H1 (cell line): ENCODE measurements around the gene TRIM46. TPM values are rescaled to one million over a fixed set of nuclear protein-coding genes. Genes with fewer than 3 reads are reported as not detected.

Experiments used
- CTCF ChIA-PET: fragments of 300-600 bp; sonication (Branson Sonifier 250); formaldehyde crosslinking; loops from one replicate; lab custom pipeline; 2021; ENCODE audit not compliant: partially characterized antibody; lab: Charles Lee
- POLR2A ChIA-PET: fragments of 300-600 bp; sonication (Branson Sonifier 250); formaldehyde crosslinking; loops from one replicate; lab custom pipeline; 2021; ENCODE audit warnings: inconsistent platforms; ENCODE audit not compliant: partially characterized antibody; lab: Charles Lee
- DNase-seq, 2 experiments: peaks; one replicate each; pipeline versions ENCODE4 v3.0.0 to v3.0.0-alpha.2; 2010 to 2022; ENCODE audit warnings: low spot score in 2 of 2, low read depth in 1 of 2, mixed read lengths in 1 of 2
- FAIRE-seq: peaks from 2 replicates; lab custom pipeline; 2011; peaks lifted over from hg19 to GRCh38; lab: Jason Lieb, UNC
- H2AFZ ChIP-seq: 2 replicates; pipeline ENCODE4 v1.8.1; 2012; ENCODE audit warnings: low read length, inconsistent platforms
- H2AK5ac ChIP-seq: 2 replicates; pipeline ENCODE4 v1.6.1; 2013; ENCODE audit warnings: low read depth, low read length
- H2BK120ac ChIP-seq: replicated peaks from 2 replicates; pipeline ENCODE3; 2013; ENCODE audit warnings: low read depth, low read length, inconsistent platforms
- H2BK12ac ChIP-seq: 2 replicates; pipeline ENCODE4 v1.6.1; 2013; ENCODE audit warnings: low read depth, low read length
- H2BK15ac ChIP-seq: 2 replicates; pipeline ENCODE4 v1.6.1; 2013; ENCODE audit warnings: low read length
- H2BK20ac ChIP-seq: 2 replicates; pipeline ENCODE4 v1.6.1; 2013; ENCODE audit warnings: low read length
- H2BK5ac ChIP-seq: 2 replicates; pipeline ENCODE4 v1.6.1; 2013; ENCODE audit warnings: low read depth, low read length
- H3K14ac ChIP-seq: 2 replicates; pipeline ENCODE4 v1.6.1; 2013; ENCODE audit warnings: inconsistent platforms; ENCODE audit not compliant: insufficient read length
- H3K18ac ChIP-seq: 2 replicates; pipeline ENCODE4 v1.6.1; 2013; ENCODE audit warnings: low read length; ENCODE audit errors: extremely low read depth
- H3K23ac ChIP-seq: 2 replicates; pipeline ENCODE4 v1.6.1; 2013; ENCODE audit warnings: inconsistent platforms; ENCODE audit not compliant: insufficient read length
- H3K23me2 ChIP-seq: 2 replicates; pipeline ENCODE4 v1.6.1; 2013; ENCODE audit warnings: low read depth, low read length
- H3K27ac ChIP-seq: 2 replicates; pipeline ENCODE4 v1.6.1; 2011; ENCODE audit warnings: low read depth, low read length, inconsistent platforms
- H3K27me3 ChIP-seq, 4 experiments: replicated peaks in 1 of 4; 1 replicate in 1 of 4; 2 replicates in 3 of 4; pipeline versions ENCODE4 v1.6.1 to v1.8.1; 2011 to 2013; ENCODE audit warnings: low read length in 3 of 4, mild to moderate bottlenecking in 3 of 4, inconsistent platforms in 2 of 4, mixed read lengths in 2 of 4, moderate library complexity in 1 of 4; ENCODE audit not compliant: control insufficient read depth in 3 of 4, insufficient read depth in 3 of 4; ENCODE audit errors: extremely low read depth in 1 of 4
- H3K36me3 ChIP-seq, 4 experiments: 2 replicates each; pipeline versions ENCODE4 v1.6.1 to v1.8.1; 2011 to 2013; ENCODE audit warnings: mild to moderate bottlenecking in 4 of 4, low read length in 3 of 4, moderate library complexity in 2 of 4, control low read depth in 1 of 4, inconsistent platforms in 1 of 4; ENCODE audit not compliant: insufficient read depth in 4 of 4, control insufficient read depth in 2 of 4
- H3K4ac ChIP-seq: replicated peaks from 2 replicates; pipeline ENCODE3; 2013; ENCODE audit warnings: low read length, low read depth, mixed read lengths, inconsistent platforms; ENCODE audit not compliant: insufficient read length
- H3K4me1 ChIP-seq, 4 experiments: replicated peaks in 1 of 4; 1 replicate in 1 of 4; 2 replicates in 3 of 4; pipeline versions ENCODE4 v1.6.1 to v1.8.1; 2011 to 2013; ENCODE audit warnings: low read length in 3 of 4, inconsistent platforms in 2 of 4, mixed read lengths in 1 of 4; ENCODE audit not compliant: insufficient read depth in 4 of 4, control insufficient read depth in 3 of 4
- H3K4me2 ChIP-seq, 2 experiments: 2 replicates each; pipeline versions ENCODE4 v1.6.1 to v1.8.1; 2011 to 2013; ENCODE audit warnings: low read depth in 2 of 2, low read length in 2 of 2, control low read depth in 1 of 2, inconsistent platforms in 1 of 2, mild to moderate bottlenecking in 1 of 2; ENCODE audit not compliant: insufficient read depth in 1 of 2
- H3K4me3 ChIP-seq, 4 experiments: fragments of 200-600, 300-600 bp in 1 of 4; sonication (generic), shearing (Covaris generic), sonication (Bioruptor Twin) in 1 of 4; 2 replicates each; pipeline versions ENCODE4 v1.5.1 to v1.8.1; 2011 to 2016; ENCODE audit warnings: low read length in 4 of 4, low read depth in 3 of 4, control low read depth in 2 of 4, inconsistent platforms in 2 of 4, mild to moderate bottlenecking in 2 of 4, mixed read lengths in 1 of 4, moderate library complexity in 1 of 4; ENCODE audit not compliant: insufficient read depth in 2 of 4; ENCODE audit errors: extremely low read depth in 1 of 4
- H3K56ac ChIP-seq: replicated peaks from 2 replicates; pipeline ENCODE3; 2013; ENCODE audit warnings: low read depth, mild to moderate bottlenecking, mixed read lengths, low read length, inconsistent platforms; ENCODE audit not compliant: insufficient read length
- H3K79me1 ChIP-seq: 2 replicates; pipeline ENCODE4 v1.6.1; 2013; ENCODE audit warnings: low read depth, low read length, control low read depth
- H3K79me2 ChIP-seq, 2 experiments: 2 replicates each; pipeline versions ENCODE4 v1.6.1 to v1.8.1; 2012 to 2013; ENCODE audit warnings: low read length in 2 of 2, mild to moderate bottlenecking in 2 of 2, inconsistent platforms in 1 of 2; ENCODE audit not compliant: insufficient read depth in 2 of 2, control insufficient read depth in 1 of 2
- H3K9ac ChIP-seq, 4 experiments: replicated peaks in 1 of 4; 1 replicate in 1 of 4; 2 replicates in 3 of 4; pipeline versions ENCODE4 v1.6.1 to v1.8.1; 2011 to 2013; ENCODE audit warnings: low read depth in 3 of 4, low read length in 3 of 4, control low read depth in 2 of 4, mild to moderate bottlenecking in 2 of 4, moderate library complexity in 2 of 4, inconsistent platforms in 1 of 4; ENCODE audit errors: extremely low read depth in 1 of 4
- H3K9me3 ChIP-seq, 2 experiments: 2 replicates each; pipeline versions ENCODE4 v1.6.1 to v1.8.1; 2012 to 2013; ENCODE audit warnings: mild to moderate bottlenecking in 2 of 2, moderate library complexity in 2 of 2, control low read depth in 1 of 2, inconsistent platforms in 1 of 2, low read depth in 1 of 2, low read length in 1 of 2, mixed read lengths in 1 of 2; ENCODE audit not compliant: insufficient read depth in 2 of 2
- H4K20me1 ChIP-seq, 2 experiments: replicated peaks in 1 of 2; 2 replicates each; pipeline versions ENCODE3 to v1.8.1; 2011 to 2013; ENCODE audit warnings: inconsistent platforms in 2 of 2, low read length in 2 of 2, mild to moderate bottlenecking in 1 of 2; ENCODE audit not compliant: insufficient read depth in 2 of 2, control insufficient read depth in 1 of 2
- H4K5ac ChIP-seq: 2 replicates; pipeline ENCODE4 v1.6.1; 2013; ENCODE audit warnings: low read length, low read depth, mixed read lengths, inconsistent platforms; ENCODE audit not compliant: insufficient read length
- H4K8ac ChIP-seq: 2 replicates; pipeline ENCODE4 v1.8.0; 2013; ENCODE audit warnings: mild to moderate bottlenecking, moderate library complexity, low read length, inconsistent platforms; ENCODE audit not compliant: insufficient read depth; ENCODE audit errors: extremely low read depth
- H4K91ac ChIP-seq: replicated peaks from 2 replicates; pipeline ENCODE3; 2013; ENCODE audit warnings: low read length, mixed read lengths, inconsistent platforms; ENCODE audit not compliant: insufficient read length
- KDM1A ChIP-seq: fragments of 200-600, 300-600 bp; sonication (generic); IDR thresholded peaks from 2 replicates; pipeline ENCODE4 v1.7.1; 2016; ENCODE audit warnings: mild to moderate bottlenecking, low read length, borderline replicate concordance
- POU5F1 ChIP-seq: IDR thresholded peaks from 2 replicates; pipeline ENCODE4 v1.6.1; 2011; ENCODE audit warnings: low read depth, mild to moderate bottlenecking, low read length, moderate library complexity
- RAD21 ChIP-seq, 2 experiments: IDR thresholded peaks in 1 of 2; conservative IDR thresholded peaks in 1 of 2; 2 replicates each; pipeline ENCODE4 v1.6.1; 2011; ENCODE audit warnings: low read depth in 2 of 2, low read length in 2 of 2, improper control_type of control experiment in 1 of 2, inconsistent platforms in 1 of 2, mild to moderate bottlenecking in 1 of 2, moderate library complexity in 1 of 2
- RNF2 ChIP-seq: fragments of 200-900, 300-1000 bp; sonication (generic); IDR thresholded peaks from 2 replicates; pipeline ENCODE4 v1.7.1; 2016; ENCODE audit warnings: borderline replicate concordance, low read depth, mild to moderate bottlenecking, antibody characterized with exemption, low read length; ENCODE audit not compliant: poor library complexity, severe bottlenecking; ENCODE audit errors: missing control alignments
- SIN3A ChIP-seq, 2 experiments: IDR thresholded peaks in 1 of 2; conservative IDR thresholded peaks in 1 of 2; 2 replicates each; pipeline ENCODE4 v1.6.1; 2011 to 2012; ENCODE audit warnings: low read length in 2 of 2, improper control_type of control experiment in 1 of 2, low read depth in 1 of 2, mild to moderate bottlenecking in 1 of 2
- SUZ12 ChIP-seq: fragments of 200-600 bp; sonication (generic); IDR thresholded peaks from 2 replicates; pipeline ENCODE4 v1.6.1; 2012; ENCODE audit warnings: mild to moderate bottlenecking, inconsistent platforms, low read length, moderate library complexity, mixed read lengths
- TEAD4 ChIP-seq: IDR thresholded peaks from 2 replicates; pipeline ENCODE4 v1.6.1; 2012; ENCODE audit warnings: low read depth, low read length, inconsistent platforms, mixed read lengths
- YY1 ChIP-seq: IDR thresholded peaks from 2 replicates; pipeline ENCODE4 v1.6.1; 2011; ENCODE audit warnings: low read depth, mild to moderate bottlenecking, low read length
- WGBS, 2 experiments: shearing (Covaris generic) in 1 of 2; methylation state at CpG; one replicate each; pipeline versions ENCODE4 v1.1.6 to v1.1.7; 2013 to 2015; ENCODE audit warnings: low lambda C conversion rate in 2 of 2, mixed read lengths in 2 of 2, inconsistent platforms in 1 of 2, low coverage in 1 of 2, missing lambda C conversion rate in 1 of 2; ENCODE audit not compliant: insufficient replicate concordance in 2 of 2, insufficient coverage in 1 of 2, insufficient read length in 1 of 2; ENCODE audit errors: extremely low coverage in 1 of 2, missing lambda C conversion rate in 1 of 2; 5-methylcytosine and 5-hydroxymethylcytosine counted together
- polyA plus RNA-seq, 7 experiments: library from polyadenylated mRNA; depleted of rRNA in 3 of 7; stranded (reverse) in 5 of 7; unstranded in 2 of 7; fragments of >200 nt in 5 of 7; fragments of 200-250 nt in 2 of 7; gene quantifications; 1 replicate in 5 of 7; 2 replicates in 1 of 7; 4 replicates in 1 of 7; pipeline versions ENCODE4 v1.2.1 to v1.2.3, GENCODE V29; 2011 to 2013; ENCODE audit warnings: missing spikeins in 2 of 7, mixed read lengths in 2 of 7
- total RNA-seq: library from RNA; stranded (reverse); fragmentation: NEBNext Ultra II Directional; extraction: Animal tissue kit (Norgen Biotek cat#: 25700); gene quantifications from 2 replicates; pipeline ENCODE4 v1.2.1, GENCODE V29; 2021

The TRIM46 gene
- total and polyA plus RNA-seq, 2 of the 8 experiments (the other 6 are each of a cell fraction or from before 2014, with no cell fraction given), result 15.5 to 21.6 TPM

- Histone ChIP-seq H4K20me1 (peaks cover 7 to 12% of the 10 kb centered on the region in 2 experiments), H2BK20ac (peak overlapping the region; percentile 90; the same call in 1 of the 2 replicates), H3K79me1 (peaks cover 11% of the 10 kb centered on the region), H3K23ac (no peak overlapping the region), H3K4me3 (peak overlapping the region; percentile 60 to 98 (median 96)), H3K27ac (peak overlapping the region; percentile 94), H3K9ac (peak overlapping the region in 3 of 4 experiments; percentile 29 to 96 (median 92); a peak in 4 of 7 replicates), H4K8ac (peak overlapping the region; percentile 95), H3K36me3 (peaks cover 9 to 17% (median 10%) of the 10 kb centered on the region in 4 experiments), H3K4me2 (peak overlapping the region; percentile 81 to 87), H2BK120ac (peak overlapping the region; percentile 78), H2BK5ac (peak overlapping the region; percentile 92; the same call in 1 of the 2 replicates), H3K79me2 (peaks cover 6 to 24% of the 10 kb centered on the region in 2 experiments; a peak in 3 of 4 replicates), H3K14ac (peak overlapping the region; percentile 80), H2AFZ (no peak overlapping the region), H3K4ac (peak overlapping the region; percentile 92), H2BK15ac (peak overlapping the region; percentile 92; the same call in 1 of the 2 replicates), H3K23me2 (peaks cover 24% of the 10 kb centered on the region), H4K5ac (peak overlapping the region; percentile 95), H3K27me3 (no peaks in the 10 kb centered on the region), H4K91ac (peak overlapping the region; percentile 94), H3K56ac (peak overlapping the region; percentile 70), H3K18ac (peak overlapping the region; percentile 98; the same call in 1 of the 2 replicates), H3K9me3 (no peaks in the 10 kb centered on the region), H2BK12ac (peak overlapping the region; percentile 78), H2AK5ac (peak overlapping the region; percentile 26; the same call in 1 of the 2 replicates), H3K4me1 (peaks cover 9 to 25% (median 21%) of the 10 kb centered on the region in 4 experiments)
- DNase-seq (peak in 1 of 2 experiments; percentile 83), FAIRE-seq (no peak)
- CTCF ChIA-PET, result interaction anchor here (0.6 to 5.1 kb wide), 26 partner anchors 8 to 1087 kb away, joined by 3 to 107 read pairs (median 4); partner anchors contain the start of genes KRTCAP2, MTX1, RUSC1 and THBS3
- POLR2A ChIA-PET, result interaction anchor here (0.8 to 19.4 kb wide), 15 partner anchors 14 to 128 kb away, joined by 3 to 512 read pairs (median 7); partner anchors contain the start of genes KRTCAP2, MTX1, RUSC1 and SLC50A1
- WGBS, 2 experiments, result 14% methylated on average over 4 of the region's 20 CpGs; no CpG with 5 or more reads in 1 of the 2 experiments
- no peak for TF ChIP-seq TEAD4
- no peak for TF ChIP-seq RAD21 (IDR thresholded peaks at IDR 0.05 in 1 of 2, conservative IDR thresholded peaks at IDR 0.05 in 1 of 2; ENCODE audit: low read depth in 2 of 2, low read length in 2 of 2)
- no peak for TF ChIP-seq SUZ12
- no peak for TF ChIP-seq KDM1A
- no peak for TF ChIP-seq POU5F1
- 0 out of 4 replicates have a peak, but pooled peaks of 1 of the 2 experiments have one; percentile 14 for TF ChIP-seq SIN3A (conservative IDR thresholded peaks at IDR 0.05 in 1 of 2, IDR thresholded peaks at IDR 0.05 in 1 of 2; ENCODE audit: low read depth in 1 of 2, low read length in 2 of 2)
- TF ChIP-seq RNF2, result no peak
- TF ChIP-seq YY1, result 0 out of 2 replicates have a peak, but pooled peaks have one; percentile 35
These were observed 19.0 kb downstream of the TRIM46 start for GRCh38 chr1:155192346-155193274.
